WTC11 (cell line): ENCODE measurements around the gene EML4. TPM values are rescaled to one million over a fixed set of nuclear protein-coding genes. Genes with fewer than 3 reads are reported as not detected.

Source experiments
- ATAC-seq: fragments of 200-7000 bp; cut with Tn5 transposase; 2 replicates; pipeline ENCODE4 v1.10.0; 2021; ENCODE audit warnings: mild to moderate bottlenecking, moderate library complexity
- CTCF ChIA-PET: fragments of 300-600 bp; sonication (Branson Sonifier 250); formaldehyde crosslinking; loops from one replicate; lab custom pipeline; 2021; ENCODE audit warnings: antibody characterized with exemption; lab: Charles Lee
- POLR2A ChIA-PET: fragments of 350-600 bp; sonication (Branson Sonifier 250); formaldehyde crosslinking; loops from one replicate; lab custom pipeline; 2021; ENCODE audit warnings: antibody characterized with exemption; lab: Charles Lee
- DNase-seq: peaks from one replicate; pipeline ENCODE4 v3.0.0; 2021; ENCODE audit warnings: low spot score
- H3K27ac Mint-ChIP-seq: 2 replicates; pipeline ENCODE4 v1.8.0; 2021; ENCODE audit warnings: mixed read lengths
- H3K27me3 Mint-ChIP-seq: 2 replicates; pipeline ENCODE4 v1.8.0; 2021; ENCODE audit warnings: low read depth, mild to moderate bottlenecking, moderate library complexity, mixed read lengths
- H3K36me3 Mint-ChIP-seq: 2 replicates; pipeline ENCODE4 v1.8.0; 2021; ENCODE audit warnings: mixed read lengths
- H3K4me1 Mint-ChIP-seq: 2 replicates; pipeline ENCODE4 v1.8.0; 2022; ENCODE audit warnings: mixed read lengths
- H3K4me3 Mint-ChIP-seq: 2 replicates; pipeline ENCODE4 v1.8.0; 2021; ENCODE audit warnings: mild to moderate bottlenecking, moderate library complexity, mixed read lengths
- H3K9me3 Mint-ChIP-seq: 2 replicates; pipeline ENCODE4 v1.8.0; 2021; ENCODE audit warnings: mixed read lengths
- AFF4 ChIP-seq: sonication (generic); formaldehyde crosslinking; IDR thresholded peaks from 2 replicates; pipeline ENCODE4 v1.8.1; 2023; ENCODE audit warnings: mild to moderate bottlenecking, missing genetic modification reagents, borderline replicate concordance
- ARID4B ChIP-seq: sonication (generic); formaldehyde crosslinking; IDR thresholded peaks from 2 replicates; pipeline ENCODE4 v1.8.0; 2023; ENCODE audit warnings: missing genetic modification reagents, mild to moderate bottlenecking, borderline replicate concordance
- ESRRA ChIP-seq: sonication (generic); formaldehyde crosslinking; IDR thresholded peaks from 2 replicates; pipeline ENCODE4 v1.8.1; 2022; ENCODE audit warnings: mild to moderate bottlenecking, missing genetic modification reagents, borderline replicate concordance
- GABPB1 ChIP-seq: sonication (generic); formaldehyde crosslinking; IDR thresholded peaks from 2 replicates; pipeline ENCODE4 v1.8.1; 2023; ENCODE audit warnings: mild to moderate bottlenecking, missing genetic modification reagents
- JUN ChIP-seq: sonication (generic); formaldehyde crosslinking; IDR thresholded peaks from 2 replicates; pipeline ENCODE4 v1.8.0; 2023; ENCODE audit warnings: mild to moderate bottlenecking, missing genetic modification reagents
- MYBL2 ChIP-seq: sonication (generic); formaldehyde crosslinking; IDR thresholded peaks from 2 replicates; pipeline ENCODE4 v1.8.1; 2023; ENCODE audit warnings: mild to moderate bottlenecking, moderate library complexity, missing genetic modification reagents
- NR1H2 ChIP-seq: sonication (generic); formaldehyde crosslinking; IDR thresholded peaks from 2 replicates; pipeline ENCODE4 v1.9.0; 2021; ENCODE audit warnings: mild to moderate bottlenecking, moderate library complexity, missing genetic modification reagents
- SMAD3 ChIP-seq: sonication (generic); formaldehyde crosslinking; IDR thresholded peaks from 2 replicates; pipeline ENCODE4 v1.8.0; 2022; ENCODE audit warnings: missing genetic modification reagents, mild to moderate bottlenecking, borderline replicate concordance
- total RNA-seq: library from RNA; stranded (reverse); gene quantifications from 3 replicates; pipeline ENCODE4 v1.2.3, GENCODE V29; 2021

Gene EML4
- total RNA-seq, 1 experiment from 2014 or later = 89.9 TPM

- Mint-ChIP-seq H3K9me3 (peaks cover 13% of the 10 kb centered on the region), H3K36me3 (peaks cover 3% of the 10 kb centered on the region; the same call in 1 of the 2 replicates), H3K4me1 (peaks cover 33% of the 10 kb centered on the region), H3K27me3 (no peaks in the 10 kb centered on the region), H3K4me3 (no peak overlapping the region), H3K27ac (peak overlapping the region; percentile 36; the same call in 1 of the 2 replicates)
- ATAC-seq = no peak
- ChIA-PET CTCF (interaction anchor here (0.6 to 1.9 kb wide), 6 partner anchors 14 to 248 kb away, joined by 3 to 9 read pairs (median 4); no protein-coding TSS in a partner anchor), POLR2A (no interaction called here)
- DNase-seq = no peak
- TF ChIP-seq NR1H2 (no peak), ARID4B (CRISPR knock-in tag) (no peak)
Measured at GRCh38 chr2:42196070-42196402, 26.9 kb downstream of the EML4 start.

GRCh38 chr2:42196403-42197267, 27.5 kb downstream of the EML4 start:
- DNase-seq = peak; percentile 51
- H3K27ac Mint-ChIP-seq = peak overlapping the region; percentile 36; the same call in 1 of the 2 replicates
- peaks cover 33% of the 10 kb centered on the region for H3K4me1 Mint-ChIP-seq
- H3K4me3 Mint-ChIP-seq = no peak overlapping the region
- ATAC-seq = peak; percentile 98
- no peak for TF ChIP-seq MYBL2 (CRISPR knock-in tag)
- TF ChIP-seq AFF4 (CRISPR knock-in tag) = no peak
- no peak for TF ChIP-seq NR1H2
- no peak for TF ChIP-seq GABPB1 (CRISPR knock-in tag)
- TF ChIP-seq JUN (CRISPR knock-in tag) = no peak
- TF ChIP-seq SMAD3 (CRISPR knock-in tag) = no peak
- TF ChIP-seq ARID4B (CRISPR knock-in tag) = no peak
- TF ChIP-seq ESRRA (CRISPR knock-in tag) = no peak
- H3K36me3 Mint-ChIP-seq = peaks cover 3% of the 10 kb centered on the region; the same call in 1 of the 2 replicates
- POLR2A ChIA-PET = no interaction called here
- H3K9me3 Mint-ChIP-seq = peaks cover 13% of the 10 kb centered on the region
- no peaks in the 10 kb centered on the region for H3K27me3 Mint-ChIP-seq
- CTCF ChIA-PET = interaction anchor here (0.6 to 1.9 kb wide), 6 partner anchors 14 to 248 kb away, joined by 3 to 9 read pairs (median 4); no protein-coding TSS in a partner anchor
